Measurements from ENCODE around the gene TMEM132E. TPM values are rescaled to one million over a fixed set of nuclear protein-coding genes. Genes with fewer than 3 reads are reported as not detected.

The TMEM132E gene
- polyA plus RNA-seq, 2 of the 4 experiments (the other 2 are of a cell fraction) = not detected

DNA sequence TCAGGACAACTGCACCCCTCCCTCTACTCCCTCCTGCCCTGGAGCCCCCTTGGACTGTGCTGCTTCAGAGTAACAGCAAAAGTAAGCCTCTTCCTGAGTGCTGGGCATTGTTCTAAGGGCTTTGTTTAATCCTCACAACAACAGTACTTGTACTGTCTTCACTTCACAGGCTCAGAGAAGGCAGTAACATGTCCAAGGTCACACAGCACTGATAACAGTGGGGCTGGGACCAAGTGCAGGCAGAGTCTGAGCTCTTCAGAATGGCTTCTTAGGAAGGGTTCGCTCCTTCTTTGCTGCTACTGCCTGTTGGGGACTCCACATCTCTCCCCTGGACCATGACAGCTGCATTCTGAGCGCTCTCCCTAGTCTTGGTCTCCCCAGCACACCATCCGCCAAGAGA lies 24.6 kb downstream of the TMEM132E start (continued):
- TF ChIP-seq, protein P1, sequence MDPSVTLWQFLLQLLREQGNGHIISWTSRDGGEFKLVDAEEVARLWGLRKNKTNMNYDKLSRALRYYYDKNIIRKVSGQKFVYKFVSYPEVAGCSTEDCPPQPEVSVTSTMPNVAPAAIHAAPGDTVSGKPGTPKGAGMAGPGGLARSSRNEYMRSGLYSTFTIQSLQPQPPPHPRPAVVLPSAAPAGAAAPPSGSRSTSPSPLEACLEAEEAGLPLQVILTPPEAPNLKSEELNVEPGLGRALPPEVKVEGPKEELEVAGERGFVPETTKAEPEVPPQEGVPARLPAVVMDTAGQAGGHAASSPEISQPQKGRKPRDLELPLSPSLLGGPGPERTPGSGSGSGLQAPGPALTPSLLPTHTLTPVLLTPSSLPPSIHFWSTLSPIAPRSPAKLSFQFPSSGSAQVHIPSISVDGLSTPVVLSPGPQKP (IDR thresholded peaks at IDR 0.05; ENCODE audit: low read depth, low read length) = no peak
- TF ChIP-seq SMC3 (IDR thresholded peaks at IDR 0.05) (no peak), KDM1A (IDR thresholded peaks at IDR 0.05; ENCODE audit: low read depth) (no peak)
- TF ChIP-seq, protein P2, sequence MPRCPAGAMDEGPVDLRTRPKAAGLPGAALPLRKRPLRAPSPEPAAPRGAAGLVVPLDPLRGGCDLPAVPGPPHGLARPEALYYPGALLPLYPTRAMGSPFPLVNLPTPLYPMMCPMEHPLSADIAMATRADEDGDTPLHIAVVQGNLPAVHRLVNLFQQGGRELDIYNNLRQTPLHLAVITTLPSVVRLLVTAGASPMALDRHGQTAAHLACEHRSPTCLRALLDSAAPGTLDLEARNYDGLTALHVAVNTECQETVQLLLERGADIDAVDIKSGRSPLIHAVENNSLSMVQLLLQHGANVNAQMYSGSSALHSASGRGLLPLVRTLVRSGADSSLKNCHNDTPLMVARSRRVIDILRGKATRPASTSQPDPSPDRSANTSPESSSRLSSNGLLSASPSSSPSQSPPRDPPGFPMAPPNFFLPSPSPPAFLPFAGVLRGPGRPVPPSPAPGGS (IDR thresholded peaks at IDR 0.05) = no peak

DNA sequence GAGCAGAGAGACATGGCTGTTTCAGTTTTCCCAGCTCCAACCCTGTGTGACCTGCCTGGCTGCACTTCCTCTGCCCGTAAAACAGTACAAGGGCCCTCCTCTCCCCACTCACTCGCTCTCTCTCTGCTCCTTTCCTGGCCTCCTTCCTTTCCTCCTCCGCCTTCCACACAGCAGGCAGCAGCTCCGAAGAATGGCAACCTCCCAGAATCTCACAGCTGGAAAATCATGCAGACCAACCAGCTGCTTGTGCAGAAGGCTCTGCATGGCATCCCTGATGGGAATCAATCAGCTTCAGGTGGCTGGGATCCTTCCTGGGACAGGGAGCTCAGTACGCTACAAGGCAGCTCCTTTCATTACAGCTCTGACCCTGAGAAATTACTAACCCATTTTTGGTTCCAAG lies 27.4 kb downstream of the TMEM132E start:
- no peak for TF ChIP-seq JUNB (IDR thresholded peaks at IDR 0.05)
- TF ChIP-seq, protein P3, sequence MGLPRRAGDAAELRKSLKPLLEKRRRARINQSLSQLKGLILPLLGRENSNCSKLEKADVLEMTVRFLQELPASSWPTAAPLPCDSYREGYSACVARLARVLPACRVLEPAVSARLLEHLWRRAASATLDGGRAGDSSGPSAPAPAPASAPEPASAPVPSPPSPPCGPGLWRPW (IDR thresholded peaks at IDR 0.05) = no peak
- TF ChIP-seq, protein P4, sequence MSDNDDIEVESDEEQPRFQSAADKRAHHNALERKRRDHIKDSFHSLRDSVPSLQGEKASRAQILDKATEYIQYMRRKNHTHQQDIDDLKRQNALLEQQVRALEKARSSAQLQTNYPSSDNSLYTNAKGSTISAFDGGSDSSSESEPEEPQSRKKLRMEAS (IDR thresholded peaks at IDR 0.05) = no peak
- TF ChIP-seq, protein P5, sequence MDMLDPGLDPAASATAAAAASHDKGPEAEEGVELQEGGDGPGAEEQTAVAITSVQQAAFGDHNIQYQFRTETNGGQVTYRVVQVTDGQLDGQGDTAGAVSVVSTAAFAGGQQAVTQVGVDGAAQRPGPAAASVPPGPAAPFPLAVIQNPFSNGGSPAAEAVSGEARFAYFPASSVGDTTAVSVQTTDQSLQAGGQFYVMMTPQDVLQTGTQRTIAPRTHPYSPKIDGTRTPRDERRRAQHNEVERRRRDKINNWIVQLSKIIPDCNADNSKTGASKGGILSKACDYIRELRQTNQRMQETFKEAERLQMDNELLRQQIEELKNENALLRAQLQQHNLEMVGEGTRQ (IDR thresholded peaks at IDR 0.05) = no peak
- no peak for TF ChIP-seq FOXS1 (CRISPR knock-in tag; IDR thresholded peaks at IDR 0.05)
- TF ChIP-seq FOSL2 (IDR thresholded peaks at IDR 0.05) = no peak
- no peak for TF ChIP-seq FOSL2 (CRISPR knock-in tag; IDR thresholded peaks at IDR 0.05)
- TF ChIP-seq, protein P6, sequence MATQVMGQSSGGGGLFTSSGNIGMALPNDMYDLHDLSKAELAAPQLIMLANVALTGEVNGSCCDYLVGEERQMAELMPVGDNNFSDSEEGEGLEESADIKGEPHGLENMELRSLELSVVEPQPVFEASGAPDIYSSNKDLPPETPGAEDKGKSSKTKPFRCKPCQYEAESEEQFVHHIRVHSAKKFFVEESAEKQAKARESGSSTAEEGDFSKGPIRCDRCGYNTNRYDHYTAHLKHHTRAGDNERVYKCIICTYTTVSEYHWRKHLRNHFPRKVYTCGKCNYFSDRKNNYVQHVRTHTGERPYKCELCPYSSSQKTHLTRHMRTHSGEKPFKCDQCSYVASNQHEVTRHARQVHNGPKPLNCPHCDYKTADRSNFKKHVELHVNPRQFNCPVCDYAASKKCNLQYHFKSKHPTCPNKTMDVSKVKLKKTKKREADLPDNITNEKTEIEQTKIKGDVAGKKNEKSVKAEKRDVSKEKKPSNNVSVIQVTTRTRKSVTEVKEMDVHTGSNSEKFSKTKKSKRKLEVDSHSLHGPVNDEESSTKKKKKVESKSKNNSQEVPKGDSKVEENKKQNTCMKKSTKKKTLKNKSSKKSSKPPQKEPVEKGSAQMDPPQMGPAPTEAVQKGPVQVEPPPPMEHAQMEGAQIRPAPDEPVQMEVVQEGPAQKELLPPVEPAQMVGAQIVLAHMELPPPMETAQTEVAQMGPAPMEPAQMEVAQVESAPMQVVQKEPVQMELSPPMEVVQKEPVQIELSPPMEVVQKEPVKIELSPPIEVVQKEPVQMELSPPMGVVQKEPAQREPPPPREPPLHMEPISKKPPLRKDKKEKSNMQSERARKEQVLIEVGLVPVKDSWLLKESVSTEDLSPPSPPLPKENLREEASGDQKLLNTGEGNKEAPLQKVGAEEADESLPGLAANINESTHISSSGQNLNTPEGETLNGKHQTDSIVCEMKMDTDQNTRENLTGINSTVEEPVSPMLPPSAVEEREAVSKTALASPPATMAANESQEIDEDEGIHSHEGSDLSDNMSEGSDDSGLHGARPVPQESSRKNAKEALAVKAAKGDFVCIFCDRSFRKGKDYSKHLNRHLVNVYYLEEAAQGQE (IDR thresholded peaks at IDR 0.05) = no peak
- TF ChIP-seq HOXB13 (CRISPR knock-in tag; IDR thresholded peaks at IDR 0.05; ENCODE audit: low read depth) = no peak
- TF ChIP-seq SREBF2 (IDR thresholded peaks at IDR 0.05) = no peak
- no peak for TF ChIP-seq KDM5A (IDR thresholded peaks at IDR 0.05)
- TF ChIP-seq RARB (CRISPR knock-in tag; IDR thresholded peaks at IDR 0.05) = no peak
- no peak for TF ChIP-seq EP300 (IDR thresholded peaks at IDR 0.05)
- TF ChIP-seq GATA3 (IDR thresholded peaks at IDR 0.05; ENCODE audit: borderline replicate concordance) = no peak
- no peak for TF ChIP-seq EHMT2 (IDR thresholded peaks at IDR 0.05; ENCODE audit: low read depth)
- no peak for TF ChIP-seq HEYL (CRISPR knock-in tag; IDR thresholded peaks at IDR 0.05)
- no peak for TF ChIP-seq MAZ (IDR thresholded peaks at IDR 0.05; ENCODE audit: borderline replicate concordance, low read depth, low read length)
- TF ChIP-seq, protein P1 (IDR thresholded peaks at IDR 0.05; ENCODE audit: low read depth, low read length) = no peak
- TF ChIP-seq TFCP2L1 (CRISPR knock-in tag; IDR thresholded peaks at IDR 0.05) = no peak
- TF ChIP-seq, protein P7, sequence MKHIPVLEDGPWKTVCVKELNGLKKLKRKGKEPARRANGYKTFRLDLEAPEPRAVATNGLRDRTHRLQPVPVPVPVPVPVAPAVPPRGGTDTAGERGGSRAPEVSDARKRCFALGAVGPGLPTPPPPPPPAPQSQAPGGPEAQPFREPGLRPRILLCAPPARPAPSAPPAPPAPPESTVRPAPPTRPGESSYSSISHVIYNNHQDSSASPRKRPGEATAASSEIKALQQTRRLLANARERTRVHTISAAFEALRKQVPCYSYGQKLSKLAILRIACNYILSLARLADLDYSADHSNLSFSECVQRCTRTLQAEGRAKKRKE (CRISPR knock-in tag; IDR thresholded peaks at IDR 0.05; ENCODE audit: low read depth) = no peak
- Histone ChIP-seq H3K9me3 (0 out of 3 replicates have a peak, but pooled peaks cover 3% of the 10 kb centered on the region), H3K27ac (no peak overlapping the region), H3K4me2 (no peak overlapping the region), H3K4me1 (no peaks in the 10 kb centered on the region), H3K4me3 (no peak overlapping the region)
- no peak for FAIRE-seq
- WGBS (ENCODE audit: missing lambda C conversion rate) = 23% methylated on average over 5 of the region's 5 CpGs
- no peak for DNase-seq (ENCODE audit: low read depth in 1 of 2, low spot score in 1 of 2)
- ChIA-PET CTCF (interaction anchor here (1.2 to 2.1 kb wide), 3 partner anchors 9 to 64 kb away, joined by 3 to 4 read pairs (median 4); no protein-coding TSS in a partner anchor), POLR2A (no interaction called here)
- ATAC-seq = no peak
